Prostate gland (tissue), 2 donors: ENCODE data around the gene IER2.

Experiments
- CTCF ChIP-seq, 4 experiments: fragments of 200-600 bp in 2 of 4; fragments of 450-650 bp in 2 of 4; sonication (generic) in 2 of 4; IDR thresholded peaks; 1 replicate in 3 of 4; 2 replicates in 1 of 4; pipeline ENCODE4 v1.5.1; 2016 to 2019; ENCODE audit warnings: antibody characterized with exemption in 4 of 4, mild to moderate bottlenecking in 2 of 4, moderate library complexity in 2 of 4
- POLR2A ChIP-seq: fragments of 450-650 bp; IDR thresholded peaks from one replicate; pipeline ENCODE4 v1.6.1; 2016; ENCODE audit warnings: antibody characterized with exemption, mild to moderate bottlenecking

- no peak for TF ChIP-seq CTCF (IDR thresholded peaks at IDR 0.05)
- TF ChIP-seq POLR2A, result no peak
Measured at GRCh38 chr19:13146763-13147563, 3.2 kb upstream of the IER2 start.
